Measurements from ENCODE around the gene GRIK4.

Gene GRIK4

GRCh38 chr11:120682332-120682649 is 170.7 kb downstream of the GRIK4 start:
- DNase-seq = no peak

- DNase-seq = no peak
Measured at GRCh38 chr11:120682866-120683265, 171.3 kb downstream of the GRIK4 start.

GRCh38 chr11:120686516-120686915 is 175.0 kb downstream of the GRIK4 start:
- DNase-seq = no peak

- no peak for DNase-seq
Measured at GRCh38 chr11:120688163-120688562, 176.6 kb downstream of the GRIK4 start.

GRCh38 chr11:120689596-120690275 is 178.2 kb downstream of the GRIK4 start:
- DNase-seq = no peak

- DNase-seq = no peak
Measured at GRCh38 chr11:120690406-120690805, 178.9 kb downstream of the GRIK4 start.

GRCh38 chr11:120694726-120695125 is 183.2 kb downstream of the GRIK4 start:
- DNase-seq = no peak

GRCh38 chr11:120695426-120695825 is 183.9 kb downstream of the GRIK4 start:
- no peak for DNase-seq

GRCh38 chr11:120695939-120696338 is 184.4 kb downstream of the GRIK4 start:
- DNase-seq = no peak

GRCh38 chr11:120696597-120697218 is 185.2 kb downstream of the GRIK4 start:
- DNase-seq = no peak

- DNase-seq = no peak
Measured at GRCh38 chr11:120698918-120699317, 187.4 kb downstream of the GRIK4 start.

GRCh38 chr11:120702656-120703055 is 191.1 kb downstream of the GRIK4 start:
- no peak for DNase-seq

- no peak for DNase-seq
Measured at GRCh38 chr11:120703358-120704152, 192.0 kb downstream of the GRIK4 start.

GRCh38 chr11:120704256-120704750 is 192.8 kb downstream of the GRIK4 start:
- no peak for DNase-seq

- DNase-seq = no peak
Measured at GRCh38 chr11:120706257-120706656, 194.7 kb downstream of the GRIK4 start.

GRCh38 chr11:120707098-120707497 is 195.6 kb downstream of the GRIK4 start:
- no peak for DNase-seq

GRCh38 chr11:120707663-120708062 is 196.1 kb downstream of the GRIK4 start:
- no peak for DNase-seq

- DNase-seq = no peak
Measured at GRCh38 chr11:120708511-120709183, 197.1 kb downstream of the GRIK4 start.

- no peak for DNase-seq
Measured at GRCh38 chr11:120709808-120710207, 198.3 kb downstream of the GRIK4 start.

- DNase-seq = no peak
Measured at GRCh38 chr11:120710354-120711131, 199.0 kb downstream of the GRIK4 start.

GRCh38 chr11:120712014-120712413 is 200.5 kb downstream of the GRIK4 start:
- no peak for DNase-seq

- DNase-seq = no peak
Measured at GRCh38 chr11:120712881-120713280, 201.3 kb downstream of the GRIK4 start.

GRCh38 chr11:120713296-120713695 is 201.7 kb downstream of the GRIK4 start:
- DNase-seq = no peak
